Endothelial cell of umbilical vein (primary cell): ENCODE results near the gene RANBP17. TPM values are rescaled to one million over a fixed set of nuclear protein-coding genes. Genes with fewer than 3 reads are reported as not detected.

Experiments
- BruUV-seq: library from RNA; stranded (reverse); fragments of 400-500 nt; replicated peaks from 2 replicates; lab custom pipeline; 2021; lab: Mats Ljungman, UMichigan
- CTCF ChIA-PET: fragments of 300-600, 350-600 bp; sonication (Branson Sonifier 250); formaldehyde crosslinking; loops from one replicate; lab custom pipeline; 2021; ENCODE audit warnings: antibody characterized with exemption, inconsistent platforms; lab: Charles Lee
- POLR2A ChIA-PET: fragments of 300-600, 350-600 bp; sonication (Branson Sonifier 250); formaldehyde crosslinking; loops from one replicate; lab custom pipeline; 2021; ENCODE audit warnings: antibody characterized with exemption, inconsistent platforms; lab: Charles Lee
- DNase-seq: peaks from one replicate; pipeline ENCODE4 v3.0.0-alpha.2; 2011; ENCODE audit warnings: low read depth, low spot score
- FAIRE-seq: peaks from 2 replicates; lab custom pipeline; 2011; peaks lifted over from hg19 to GRCh38; lab: Jason Lieb, UNC
- H2AFZ ChIP-seq: 2 replicates; pipeline ENCODE4 v1.6.0; 2012; ENCODE audit warnings: low read depth, low read length, control low read depth, inconsistent platforms
- H3K27ac ChIP-seq: 2 replicates; pipeline ENCODE4 v1.5.1; 2011; ENCODE audit warnings: low read depth, mild to moderate bottlenecking, control low read depth, low read length, moderate library complexity; ENCODE audit not compliant: insufficient read depth
- H3K27me3 ChIP-seq, 2 experiments: 2 replicates each; pipeline versions ENCODE4 v1.6.0 to v1.6.1; 2011; ENCODE audit warnings: low read length in 2 of 2, mixed read lengths in 1 of 2; ENCODE audit not compliant: control insufficient read depth in 2 of 2, insufficient read depth in 2 of 2
- H3K36me3 ChIP-seq, 2 experiments: 2 replicates in 1 of 2; 3 replicates in 1 of 2; pipeline ENCODE4 v1.5.1; 2011; ENCODE audit warnings: low read length in 2 of 2, mild to moderate bottlenecking in 1 of 2, moderate library complexity in 1 of 2; ENCODE audit not compliant: control insufficient read depth in 2 of 2, insufficient read depth in 2 of 2; ENCODE audit errors: extremely low read depth in 1 of 2
- H3K4me1 ChIP-seq: 3 replicates; pipeline ENCODE4 v1.5.1; 2011; ENCODE audit warnings: mild to moderate bottlenecking, low read length; ENCODE audit not compliant: control insufficient read depth, insufficient read depth; ENCODE audit errors: extremely low read depth
- H3K4me2 ChIP-seq: 2 replicates; pipeline ENCODE4 v1.6.1; 2011; ENCODE audit warnings: low read length, control low read depth, mixed read lengths; ENCODE audit not compliant: insufficient read depth
- H3K4me3 ChIP-seq, 3 experiments: fragments of 200-600 bp in 1 of 3; sonication (generic), shearing (Covaris generic) in 1 of 3; replicated peaks in 1 of 3; 2 replicates each; pipeline ENCODE4 v1.5.1; 2011 to 2016; ENCODE audit warnings: control low read depth in 3 of 3, low read length in 3 of 3, mild to moderate bottlenecking in 2 of 3, inconsistent platforms in 1 of 3, low read depth in 1 of 3, moderate library complexity in 1 of 3; ENCODE audit not compliant: insufficient read depth in 1 of 3
- H3K79me2 ChIP-seq: 2 replicates; pipeline ENCODE4 v1.6.0; 2012; ENCODE audit warnings: low read length, inconsistent platforms; ENCODE audit not compliant: control insufficient read depth, insufficient read depth
- H3K9ac ChIP-seq: replicated peaks from 2 replicates; pipeline ENCODE3; 2011; ENCODE audit warnings: low read length, control low read depth; ENCODE audit not compliant: insufficient read depth; ENCODE audit errors: extremely low read depth
- H3K9me1 ChIP-seq: replicated peaks from 3 replicates; pipeline ENCODE4 v1.6.0; 2011; ENCODE audit warnings: mild to moderate bottlenecking, low read length; ENCODE audit not compliant: control insufficient read depth, insufficient read depth; ENCODE audit errors: extremely low read depth
- H3K9me3 ChIP-seq: replicated peaks from 2 replicates; pipeline ENCODE4 v1.5.1; 2012; ENCODE audit warnings: low read length, inconsistent platforms; ENCODE audit not compliant: control insufficient read depth, insufficient read depth
- H4K20me1 ChIP-seq: replicated peaks from 2 replicates; pipeline ENCODE3; 2011; ENCODE audit warnings: mild to moderate bottlenecking, low read length; ENCODE audit not compliant: control insufficient read depth, insufficient read depth; ENCODE audit errors: extremely low read depth
- EZH2 ChIP-seq: IDR thresholded peaks from 2 replicates; pipeline ENCODE4 v1.6.1; 2012; ENCODE audit warnings: borderline replicate concordance, low read depth, mild to moderate bottlenecking, moderate library complexity, low read length, inconsistent platforms; ENCODE audit not compliant: severe bottlenecking
- FOS ChIP-seq: IDR thresholded peaks from 2 replicates; pipeline ENCODE4 v1.6.1; 2011; ENCODE audit warnings: mild to moderate bottlenecking, low read length, moderate library complexity, borderline replicate concordance; ENCODE audit not compliant: insufficient read depth
- JUN ChIP-seq: IDR thresholded peaks from 2 replicates; pipeline ENCODE4 v1.6.1; 2011; ENCODE audit warnings: borderline replicate concordance, low read depth; ENCODE audit not compliant: insufficient read length, insufficient read depth
- MYC ChIP-seq: IDR thresholded peaks from one replicate; pipeline ENCODE4 v1.6.1; 2011; ENCODE audit warnings: mild to moderate bottlenecking, low read depth, low read length
- POLR2A ChIP-seq: IDR thresholded peaks from 2 replicates; pipeline ENCODE4 v1.6.1; 2012; ENCODE audit warnings: low read depth, mild to moderate bottlenecking, control low read depth, low read length
- POLR2AphosphoS5 ChIP-seq: IDR thresholded peaks from 2 replicates; pipeline ENCODE4 v1.6.1; 2012; ENCODE audit warnings: low read depth, mild to moderate bottlenecking, control low read depth, low read length, moderate library complexity; ENCODE audit not compliant: insufficient read depth
- dilution Hi-C: fragments of 300-500 bp; cut with MboI; formaldehyde crosslinking; loops from one replicate; pipeline ENCODE4 v1.15.0; 2019; ENCODE audit warnings: low sequenced_read_pairs; ENCODE audit not compliant: extremely low pct_ligation_motif_present
- intact Hi-C: fragments of 100-400 bp; cut with micrococcal nuclease; formaldehyde crosslinking; loops from one replicate; pipeline ENCODE4 v1.10.0; 2022
- polyA plus RNA-seq, 4 experiments: library from polyadenylated mRNA; depleted of rRNA in 3 of 4; stranded (reverse) in 3 of 4; unstranded in 1 of 4; fragments of >200 nt; gene quantifications; 2 replicates each; pipeline versions ENCODE4 v1.2.1 to v1.2.3, GENCODE V29; 2011 to 2012; ENCODE audit warnings: missing spikeins in 1 of 4
- total RNA-seq: library from RNA; stranded (reverse); gene quantifications from 2 replicates; pipeline ENCODE4 v1.2.3, GENCODE V29; 2021
- TF ChIP-seq, protein P1 (sequence below), 2 donors: IDR thresholded peaks; 1 replicate in 1 of 2; 2 replicates in 1 of 2; pipeline ENCODE4 v1.5.1; 2011; ENCODE audit warnings: low read length in 2 of 2, mild to moderate bottlenecking in 2 of 2, moderate library complexity in 2 of 2, control low read depth in 1 of 2, inconsistent platforms in 1 of 2, low read depth in 1 of 2; ENCODE audit not compliant: insufficient read depth in 1 of 2; ENCODE audit errors: extremely low read depth in 1 of 2
- TF ChIP-seq, protein P2 (sequence below): IDR thresholded peaks from 2 replicates; pipeline ENCODE4 v1.6.1; 2011; ENCODE audit not compliant: insufficient read depth, insufficient read length

The RANBP17 gene
- total and polyA plus RNA-seq, 2 donors (not counting 3 experiments of a cell fraction or from before 2014, with no cell fraction given) = 5.6 to 13.6 TPM

DNA sequence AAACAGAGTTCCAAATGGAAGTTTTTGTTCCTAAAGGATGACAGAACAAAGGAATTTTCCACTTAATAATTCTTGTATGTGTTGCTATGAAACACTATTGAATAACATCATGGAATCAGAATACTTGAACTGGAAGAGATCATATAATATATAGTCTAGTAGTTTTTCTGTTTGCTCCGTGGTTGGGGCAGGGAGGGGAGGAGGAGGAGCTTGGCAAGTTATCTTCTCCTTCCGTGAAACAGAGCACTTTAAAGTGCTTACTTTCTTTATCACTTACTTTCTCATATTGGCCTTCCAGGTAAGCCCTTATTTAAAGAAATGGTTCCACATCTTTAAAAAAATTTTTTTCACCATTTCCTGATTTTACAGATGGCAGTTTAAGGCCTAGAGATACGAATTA is 281.4 kb downstream of the RANBP17 start:
- TF ChIP-seq POLR2AphosphoS5 (no peak), MYC (no peak), FOS (no peak), JUN (no peak), POLR2A (no peak), EZH2 (no peak)
- TF ChIP-seq, protein P1, sequence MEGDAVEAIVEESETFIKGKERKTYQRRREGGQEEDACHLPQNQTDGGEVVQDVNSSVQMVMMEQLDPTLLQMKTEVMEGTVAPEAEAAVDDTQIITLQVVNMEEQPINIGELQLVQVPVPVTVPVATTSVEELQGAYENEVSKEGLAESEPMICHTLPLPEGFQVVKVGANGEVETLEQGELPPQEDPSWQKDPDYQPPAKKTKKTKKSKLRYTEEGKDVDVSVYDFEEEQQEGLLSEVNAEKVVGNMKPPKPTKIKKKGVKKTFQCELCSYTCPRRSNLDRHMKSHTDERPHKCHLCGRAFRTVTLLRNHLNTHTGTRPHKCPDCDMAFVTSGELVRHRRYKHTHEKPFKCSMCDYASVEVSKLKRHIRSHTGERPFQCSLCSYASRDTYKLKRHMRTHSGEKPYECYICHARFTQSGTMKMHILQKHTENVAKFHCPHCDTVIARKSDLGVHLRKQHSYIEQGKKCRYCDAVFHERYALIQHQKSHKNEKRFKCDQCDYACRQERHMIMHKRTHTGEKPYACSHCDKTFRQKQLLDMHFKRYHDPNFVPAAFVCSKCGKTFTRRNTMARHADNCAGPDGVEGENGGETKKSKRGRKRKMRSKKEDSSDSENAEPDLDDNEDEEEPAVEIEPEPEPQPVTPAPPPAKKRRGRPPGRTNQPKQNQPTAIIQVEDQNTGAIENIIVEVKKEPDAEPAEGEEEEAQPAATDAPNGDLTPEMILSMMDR (IDR thresholded peaks at IDR 0.05; ENCODE audit: extremely low read depth in 1 of 2, insufficient read depth in 1 of 2, low read depth in 1 of 2, low read length in 2 of 2) = no peak
- TF ChIP-seq, protein P2, sequence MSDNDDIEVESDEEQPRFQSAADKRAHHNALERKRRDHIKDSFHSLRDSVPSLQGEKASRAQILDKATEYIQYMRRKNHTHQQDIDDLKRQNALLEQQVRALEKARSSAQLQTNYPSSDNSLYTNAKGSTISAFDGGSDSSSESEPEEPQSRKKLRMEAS = no peak
- Histone ChIP-seq H3K79me2 (no peaks in the 10 kb centered on the region), H3K4me2 (no peak overlapping the region), H4K20me1 (no peaks in the 10 kb centered on the region), H3K9me1 (no peaks in the 10 kb centered on the region), H3K36me3 (no peaks in the 10 kb centered on the region), H3K4me1 (no peaks in the 10 kb centered on the region), H3K9ac (no peak overlapping the region), H3K27me3 (no peaks in the 10 kb centered on the region), H2AFZ (no peak overlapping the region), H3K4me3 (no peak overlapping the region), H3K27ac (no peak overlapping the region), H3K9me3 (no peaks in the 10 kb centered on the region)
- FAIRE-seq (no peak), DNase-seq (no peak)
- intact Hi-C loops = no loop called here
- no TSS peak for BruUV-seq
- CTCF ChIA-PET = interaction anchor here (1.2 kb wide), 1 partner anchor 12 kb away, joined by 3 read pairs; no protein-coding TSS in a partner anchor
- dilution Hi-C loops = no loop called here
- POLR2A ChIA-PET = no interaction called here
